ENCODE measurements around the gene ARHGAP25. TPM values are rescaled to one million over a fixed set of nuclear protein-coding genes. Genes with fewer than 3 reads are reported as not detected.
A peak's percentile ranks its signal among the peaks of the same experiment; 100 is the strongest.

The ARHGAP25 gene
- total RNA-seq, 2 experiments from 2014 or later = 90.2 to 126 TPM

DNA sequence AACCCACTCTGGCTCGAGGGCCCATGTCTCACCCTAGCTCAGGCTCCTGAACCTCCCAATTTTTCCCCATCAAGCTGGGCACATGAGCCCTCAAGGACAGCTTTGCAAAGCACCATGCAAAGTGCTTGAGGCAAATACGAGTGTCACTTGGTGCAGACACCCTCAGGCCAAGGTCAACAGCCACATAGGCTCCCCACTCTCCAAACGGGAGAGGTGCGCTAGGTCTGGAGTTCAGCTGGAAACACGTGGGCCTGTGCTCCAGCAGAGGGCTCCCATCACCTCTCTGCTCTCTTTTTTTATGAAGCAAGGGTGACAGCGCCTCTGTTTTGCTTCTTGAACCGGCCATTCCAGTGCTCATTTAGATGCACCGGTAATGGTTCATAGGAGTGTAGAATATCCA is 11.9 kb upstream of the ARHGAP25 start:
- Mint-ChIP-seq H3K9me3 (ENCODE audit: low read depth) (no peaks in the 10 kb centered on the region), H3K27ac (peak overlapping the region; percentile 21), H3K36me3 (peaks cover 1% of the 10 kb centered on the region), H3K27me3 (no peaks in the 10 kb centered on the region), H3K4me3 (no peak overlapping the region), H3K4me1 (peaks cover 97% of the 10 kb centered on the region)
- ATAC-seq (no peak), DNase-seq (no peak)
- CTCF ChIA-PET = interaction anchor here (0.7 to 5.6 kb wide), 10 partner anchors 11 to 259 kb away, joined by 3 to 35 read pairs (median 14); partner anchors contain the start of gene ARHGAP25

DNA sequence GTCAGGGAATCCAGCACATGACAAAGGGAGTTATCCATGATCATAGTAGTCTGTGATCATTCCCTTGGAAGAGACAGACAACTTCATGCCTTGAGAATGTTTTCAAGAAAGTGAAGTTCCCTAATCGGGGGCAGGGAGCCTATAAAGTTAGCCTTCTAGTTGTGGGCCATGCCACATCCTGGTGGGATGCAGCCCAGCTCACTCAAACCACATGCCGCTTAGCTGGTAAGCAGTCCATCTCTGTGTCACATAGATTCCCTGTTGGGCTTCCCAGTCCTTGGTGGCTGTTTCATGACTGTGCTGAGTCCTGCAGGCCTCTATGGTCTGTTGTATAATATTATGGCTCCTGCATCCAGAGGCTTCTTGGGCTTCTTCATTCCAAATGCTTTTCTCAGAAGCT is 11.4 kb upstream of the ARHGAP25 start:
- Mint-ChIP-seq H3K4me3 (no peak overlapping the region), H3K9me3 (ENCODE audit: low read depth) (no peaks in the 10 kb centered on the region), H3K36me3 (peaks cover 1% of the 10 kb centered on the region), H3K27me3 (no peaks in the 10 kb centered on the region), H3K27ac (no peak overlapping the region), H3K4me1 (peaks cover 97% of the 10 kb centered on the region)
- peak; percentile 41 for DNase-seq
- CTCF ChIA-PET = interaction anchor here (1.1 to 5.6 kb wide), 6 partner anchors 11 to 44 kb away, joined by 6 to 35 read pairs (median 21); partner anchors contain the start of gene ARHGAP25
- no peak for ATAC-seq

DNA sequence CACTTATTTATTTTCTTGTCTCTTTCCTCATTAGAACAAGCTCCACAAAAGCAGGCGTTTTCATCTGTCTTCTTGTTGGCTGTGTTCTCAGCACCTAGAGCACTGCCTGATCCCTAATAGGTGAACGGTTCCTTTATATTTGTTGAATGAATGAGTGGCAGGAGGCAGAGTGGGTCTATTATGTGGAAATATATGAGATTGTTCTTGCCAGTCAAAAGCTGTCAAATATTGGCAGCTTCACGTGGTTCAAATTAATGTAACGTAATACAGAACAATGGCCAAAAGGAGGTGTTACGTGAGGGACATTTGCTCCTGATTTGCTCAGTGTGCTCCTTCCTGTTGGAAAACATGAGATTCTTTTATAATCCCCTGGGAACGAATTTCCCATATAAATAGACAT is 8.5 kb upstream of the ARHGAP25 start:
- H3K4me1 Mint-ChIP-seq = peaks cover 82% of the 10 kb centered on the region
- peak; percentile 16 for DNase-seq
- CTCF ChIA-PET = interaction anchor here (1.2 to 5.0 kb wide), 4 partner anchors 14 to 26 kb away, joined by 3 to 22 read pairs (median 14); no protein-coding TSS in a partner anchor

DNA sequence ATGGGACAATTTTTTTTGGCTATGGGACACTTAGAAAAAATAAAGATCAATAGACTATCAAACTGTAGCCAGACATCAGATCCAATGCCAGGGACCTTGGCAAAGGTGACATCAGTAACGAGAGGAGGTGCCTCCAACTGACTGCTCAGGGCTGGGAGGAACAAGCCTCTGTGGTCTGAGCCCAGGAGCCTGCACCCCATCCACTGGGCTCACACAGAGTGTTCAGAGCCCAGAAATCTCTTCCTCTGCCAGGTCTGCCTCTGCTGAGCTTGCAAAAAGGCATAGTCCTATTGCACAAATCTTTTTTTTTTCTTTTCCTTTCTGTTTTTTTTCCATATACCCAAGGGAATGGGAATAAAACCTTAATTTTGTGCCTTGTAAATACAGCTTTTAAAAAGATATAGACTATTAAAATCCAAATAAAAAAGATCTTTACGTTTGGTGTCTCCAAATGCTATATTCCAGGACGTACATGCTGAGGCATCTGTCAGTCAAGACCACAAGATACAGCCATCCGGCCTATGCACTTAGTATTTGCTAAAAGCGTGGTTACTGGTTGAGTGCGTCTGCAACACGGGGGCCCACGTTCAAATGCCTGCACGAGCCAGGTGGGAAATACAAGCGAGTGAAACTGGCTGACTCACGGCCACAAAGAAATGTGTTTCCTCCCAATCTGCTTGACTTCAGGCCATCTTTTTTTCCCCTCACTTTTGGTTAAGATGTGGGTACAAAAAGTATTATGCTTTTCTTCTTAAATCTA is 7.8 kb upstream of the ARHGAP25 start:
- peaks cover 6% of the 10 kb centered on the region for H3K36me3 Mint-ChIP-seq
- no peaks in the 10 kb centered on the region for H3K9me3 Mint-ChIP-seq (ENCODE audit: low read depth)
- ATAC-seq = peak; percentile 97
- peaks cover 82% of the 10 kb centered on the region for H3K4me1 Mint-ChIP-seq
- H3K27ac Mint-ChIP-seq = peak overlapping the region; percentile 88
- no peaks in the 10 kb centered on the region for H3K27me3 Mint-ChIP-seq
- peak; percentile 95 for DNase-seq
- CTCF ChIA-PET = interaction anchor here (1.0 to 5.0 kb wide), 10 partner anchors 11 to 187 kb away, joined by 3 to 22 read pairs (median 5); no protein-coding TSS in a partner anchor
- H3K4me3 Mint-ChIP-seq = peak overlapping the region; percentile 43

More for the DNA sequence above, 8.5 kb upstream of the ARHGAP25 start:
- Mint-ChIP-seq H3K9me3 (ENCODE audit: low read depth) (no peaks in the 10 kb centered on the region), H3K36me3 (peaks cover 3% of the 10 kb centered on the region), H3K27ac (peak overlapping the region; percentile 88), H3K4me3 (no peak overlapping the region), H3K27me3 (no peaks in the 10 kb centered on the region)
- ATAC-seq = no peak

DNA sequence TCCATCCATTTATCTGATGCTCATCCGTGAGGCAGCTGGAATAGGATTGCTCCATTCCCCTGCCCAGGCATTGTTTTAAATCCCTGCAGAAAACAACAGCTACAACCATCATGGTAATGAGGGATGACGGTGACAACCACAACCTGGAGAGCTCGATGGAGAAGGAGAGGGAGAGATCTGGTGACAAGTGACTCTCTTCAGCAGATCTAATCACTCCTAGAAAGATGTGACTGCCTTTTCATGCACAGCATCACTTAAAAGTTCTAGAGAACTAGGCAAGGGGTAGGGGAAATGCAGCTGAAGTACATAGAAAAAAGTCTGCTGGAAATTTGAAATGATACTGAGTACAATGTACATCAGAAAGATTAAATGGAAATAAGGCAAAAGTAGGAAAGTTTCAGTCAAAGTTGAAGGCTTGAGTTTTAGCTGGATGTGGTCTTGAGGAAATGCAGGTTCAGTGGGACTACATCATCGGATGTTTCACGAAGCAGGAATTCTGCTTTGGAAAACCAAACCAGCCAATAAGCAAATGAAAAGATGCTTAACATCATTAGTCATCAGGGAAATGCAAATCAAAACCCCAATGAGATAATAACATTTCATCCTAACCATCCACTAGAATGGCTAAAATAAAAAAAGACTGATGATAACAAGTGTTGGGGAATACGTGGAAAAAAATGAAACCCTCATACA is 6.8 kb upstream of the ARHGAP25 start:
- Mint-ChIP-seq H3K27ac (peak overlapping the region; percentile 88), H3K4me3 (peak overlapping the region; percentile 43), H3K9me3 (ENCODE audit: low read depth) (no peaks in the 10 kb centered on the region), H3K36me3 (peaks cover 8% of the 10 kb centered on the region), H3K4me1 (peaks cover 76% of the 10 kb centered on the region), H3K27me3 (no peaks in the 10 kb centered on the region)
- ATAC-seq (no peak), DNase-seq (peak; percentile 39)
- CTCF ChIA-PET = interaction anchor here (1.0 to 5.0 kb wide), 9 partner anchors 10 to 186 kb away, joined by 3 to 22 read pairs (median 4); no protein-coding TSS in a partner anchor

DNA sequence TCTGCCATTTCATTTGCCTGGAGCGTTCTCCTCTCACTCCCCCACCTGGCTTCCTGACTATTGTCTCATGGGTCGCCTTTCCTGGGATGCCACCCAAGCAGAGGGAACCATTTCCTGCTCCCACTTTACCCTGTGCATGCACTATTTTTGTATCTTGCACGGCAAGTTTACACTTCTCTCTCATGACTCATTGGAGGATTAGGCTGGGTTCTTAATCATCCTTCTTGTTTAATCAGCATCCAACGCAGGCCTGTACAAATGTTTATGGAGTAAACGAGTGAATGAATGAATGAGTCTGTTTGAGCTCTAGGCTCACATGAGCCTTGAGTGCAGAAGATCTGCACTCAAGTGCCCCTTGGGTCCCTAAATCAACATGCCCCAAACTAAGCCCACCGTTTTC is 3.8 kb upstream of the ARHGAP25 start:
- CTCF ChIA-PET = interaction anchor here (1.6 to 4.7 kb wide), 2 partner anchors 13 to 20 kb away, joined by 3 to 34 read pairs; no protein-coding TSS in a partner anchor
- Mint-ChIP-seq H3K36me3 (peaks cover 8% of the 10 kb centered on the region), H3K27me3 (no peaks in the 10 kb centered on the region), H3K4me1 (peaks cover 48% of the 10 kb centered on the region), H3K4me3 (no peak overlapping the region), H3K27ac (no peak overlapping the region), H3K9me3 (ENCODE audit: low read depth) (no peaks in the 10 kb centered on the region)
- DNase-seq = peak; percentile 26
- no peak for ATAC-seq

DNA sequence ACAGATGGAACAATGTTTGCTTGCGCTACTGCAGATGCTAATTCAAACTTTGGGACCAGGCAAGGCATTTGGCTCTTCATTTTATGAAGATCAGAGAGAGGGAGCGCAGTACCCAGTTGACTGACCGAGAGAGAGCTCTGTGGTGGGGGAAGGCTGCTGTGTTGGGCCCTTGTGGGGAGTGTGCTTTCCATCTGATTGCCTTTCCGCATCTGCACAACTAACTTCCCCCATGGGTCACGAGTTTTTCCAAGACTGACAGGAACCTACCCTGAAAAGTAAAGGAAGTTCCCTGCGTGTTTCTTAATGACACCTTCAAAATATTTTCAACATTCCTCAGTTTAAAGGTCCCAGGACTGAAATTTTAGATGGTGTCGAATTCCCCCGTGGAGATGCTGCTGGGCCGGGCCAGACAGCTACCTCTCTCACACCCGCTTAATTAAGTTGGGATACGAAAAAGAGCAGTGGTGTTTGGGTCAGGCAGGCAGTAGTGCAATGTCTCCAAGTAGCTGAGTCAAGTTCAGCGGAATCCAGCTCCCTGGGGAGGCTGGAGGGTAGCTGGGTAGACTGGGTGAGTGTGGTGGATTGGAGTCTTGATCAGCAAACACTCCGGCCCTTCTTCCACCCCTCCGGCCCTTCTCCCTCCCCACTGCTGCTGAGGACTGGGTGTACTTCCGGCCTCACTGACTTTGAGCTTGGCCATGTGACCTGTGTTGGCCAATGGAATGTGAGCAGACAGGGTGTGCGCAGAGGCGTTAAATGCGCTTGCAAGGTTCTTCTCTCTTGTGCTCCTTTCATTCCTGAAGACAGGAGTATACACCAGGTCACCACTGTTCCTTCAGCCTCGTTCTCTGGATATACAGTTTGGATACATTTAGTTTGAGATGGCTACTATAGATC is 2.3 kb upstream of the ARHGAP25 start:
- no peak for ATAC-seq
- CTCF ChIA-PET = interaction anchor here (1.2 to 4.7 kb wide), 6 partner anchors 9 to 23 kb away, joined by 4 to 34 read pairs (median 18); no protein-coding TSS in a partner anchor
- no peaks in the 10 kb centered on the region for H3K27me3 Mint-ChIP-seq

DNA sequence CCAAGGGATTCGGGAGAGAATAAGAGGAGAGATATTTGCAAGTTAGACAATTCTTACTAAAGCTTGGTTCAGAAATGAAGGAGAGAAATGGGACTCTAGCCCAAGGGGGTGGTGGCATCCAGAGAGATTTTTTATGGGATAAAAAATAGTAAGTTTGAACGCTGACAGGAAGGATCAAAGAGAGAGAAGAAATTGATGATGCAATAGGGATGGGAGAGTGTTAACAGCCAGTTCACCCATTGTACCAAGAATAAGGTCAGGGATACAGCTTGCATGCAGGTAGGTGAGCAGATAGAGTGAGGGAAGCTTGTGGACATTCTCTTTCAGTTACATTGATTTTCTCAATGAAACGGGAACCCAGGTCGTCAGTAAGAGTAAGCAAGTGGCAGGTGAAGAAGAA is 1.2 kb upstream of the ARHGAP25 start:
- peaks cover 28% of the 10 kb centered on the region for H3K36me3 Mint-ChIP-seq
- no peaks in the 10 kb centered on the region for H3K9me3 Mint-ChIP-seq (ENCODE audit: low read depth)
- no peaks in the 10 kb centered on the region for H3K27me3 Mint-ChIP-seq
- no peak overlapping the region for H3K4me3 Mint-ChIP-seq
- ATAC-seq = no peak
- no peak overlapping the region for H3K27ac Mint-ChIP-seq
- CTCF ChIA-PET = interaction anchor here (1.0 to 4.7 kb wide), 9 partner anchors 11 to 192 kb away, joined by 3 to 34 read pairs (median 12); no protein-coding TSS in a partner anchor
- DNase-seq = peak; percentile 36
- H3K4me1 Mint-ChIP-seq = peaks cover 29% of the 10 kb centered on the region

More for the DNA sequence above, 2.3 kb upstream of the ARHGAP25 start:
- Mint-ChIP-seq H3K9me3 (ENCODE audit: low read depth) (no peaks in the 10 kb centered on the region), H3K4me3 (no peak overlapping the region), H3K4me1 (peaks cover 33% of the 10 kb centered on the region), H3K27ac (peak overlapping the region; percentile 26), H3K36me3 (peaks cover 17% of the 10 kb centered on the region)
- peak; percentile 37 for DNase-seq

DNA sequence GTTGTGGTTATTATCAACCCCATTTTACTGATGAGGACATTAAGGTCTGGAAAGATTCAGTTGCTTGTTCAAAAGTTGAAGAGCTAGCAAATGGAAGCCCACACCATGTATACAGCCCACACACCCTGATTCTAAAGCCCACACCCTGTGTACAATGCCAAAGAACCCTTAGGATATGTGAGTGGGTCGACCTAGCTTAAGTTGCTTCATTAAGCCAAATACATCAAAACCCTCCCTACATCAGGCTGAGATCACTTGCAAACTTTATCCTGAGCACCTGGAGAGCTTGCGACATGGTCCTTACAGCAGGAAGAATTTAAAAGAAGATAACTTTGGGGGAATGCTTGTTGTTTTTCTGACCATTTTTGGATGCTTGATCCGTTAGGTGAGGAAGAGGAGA is 435 bp upstream of the ARHGAP25 start:
- peaks cover 33% of the 10 kb centered on the region for H3K36me3 Mint-ChIP-seq
- CTCF ChIA-PET = interaction anchor here (1.0 to 4.7 kb wide), 12 partner anchors 11 to 246 kb away, joined by 3 to 34 read pairs (median 6); no protein-coding TSS in a partner anchor
- H3K4me3 Mint-ChIP-seq = no peak overlapping the region
- H3K4me1 Mint-ChIP-seq = peaks cover 29% of the 10 kb centered on the region
- no peaks in the 10 kb centered on the region for H3K27me3 Mint-ChIP-seq
- peak; percentile 39 for DNase-seq
- ATAC-seq = peak; percentile 24
- no peaks in the 10 kb centered on the region for H3K9me3 Mint-ChIP-seq (ENCODE audit: low read depth)
- no peak overlapping the region for H3K27ac Mint-ChIP-seq

DNA sequence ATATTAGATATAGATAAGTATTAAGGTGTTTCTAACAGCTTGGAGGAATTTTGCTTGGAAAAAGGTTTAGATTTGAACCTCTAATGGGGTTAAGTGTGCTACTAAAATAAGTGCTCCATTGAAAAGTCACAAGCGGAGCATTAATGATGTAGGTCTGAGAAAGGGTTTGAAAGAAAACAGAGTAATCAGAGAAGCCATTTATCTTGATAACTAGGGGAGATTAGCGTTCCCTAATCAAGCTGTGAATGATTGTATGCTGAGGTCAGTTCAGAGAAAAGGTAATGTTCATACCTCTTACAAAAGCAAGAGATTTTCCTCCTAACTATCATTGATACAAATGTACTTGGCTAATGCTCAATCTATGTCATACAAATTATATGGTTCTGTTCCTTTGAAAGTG is 1.5 kb downstream of the ARHGAP25 start:
- Mint-ChIP-seq H3K27me3 (no peaks in the 10 kb centered on the region), H3K9me3 (ENCODE audit: low read depth) (no peaks in the 10 kb centered on the region), H3K4me1 (peaks cover 40% of the 10 kb centered on the region), H3K27ac (no peak overlapping the region), H3K36me3 (peaks cover 43% of the 10 kb centered on the region), H3K4me3 (no peak overlapping the region)
- ATAC-seq (no peak), DNase-seq (no peak)
- CTCF ChIA-PET = interaction anchor here (1.2 kb wide), 1 partner anchor 189 kb away, joined by 3 read pairs; no protein-coding TSS in a partner anchor

DNA sequence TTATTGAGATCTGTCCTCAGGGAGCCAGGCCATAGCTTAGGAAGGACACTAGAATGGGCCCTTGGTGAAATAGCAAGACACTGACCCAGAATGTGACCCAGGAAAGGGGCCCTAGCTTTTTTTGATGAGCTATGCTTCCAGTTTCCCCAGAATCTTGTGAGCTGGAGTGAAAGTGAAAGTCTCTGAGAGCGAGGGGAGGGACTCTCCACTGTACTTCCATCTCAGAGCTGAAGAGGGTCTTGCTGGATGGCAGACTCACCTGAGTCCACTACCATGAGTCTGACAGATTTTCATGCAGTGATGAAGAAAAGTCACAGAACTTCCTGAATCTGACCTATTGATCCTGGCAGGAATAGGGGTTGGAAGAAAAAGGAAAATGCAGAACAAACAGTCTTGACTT is 3.1 kb downstream of the ARHGAP25 start:
- Mint-ChIP-seq H3K27me3 (no peaks in the 10 kb centered on the region), H3K4me1 (peaks cover 43% of the 10 kb centered on the region), H3K9me3 (ENCODE audit: low read depth) (no peaks in the 10 kb centered on the region), H3K36me3 (peaks cover 47% of the 10 kb centered on the region), H3K4me3 (no peak overlapping the region), H3K27ac (peak overlapping the region; percentile 90)
- peak; percentile 45 for ATAC-seq
- DNase-seq = peak; percentile 71
- CTCF ChIA-PET = interaction anchor here (0.9 to 8.4 kb wide), 8 partner anchors 10 to 188 kb away, joined by 3 to 117 read pairs (median 9); no protein-coding TSS in a partner anchor

DNA sequence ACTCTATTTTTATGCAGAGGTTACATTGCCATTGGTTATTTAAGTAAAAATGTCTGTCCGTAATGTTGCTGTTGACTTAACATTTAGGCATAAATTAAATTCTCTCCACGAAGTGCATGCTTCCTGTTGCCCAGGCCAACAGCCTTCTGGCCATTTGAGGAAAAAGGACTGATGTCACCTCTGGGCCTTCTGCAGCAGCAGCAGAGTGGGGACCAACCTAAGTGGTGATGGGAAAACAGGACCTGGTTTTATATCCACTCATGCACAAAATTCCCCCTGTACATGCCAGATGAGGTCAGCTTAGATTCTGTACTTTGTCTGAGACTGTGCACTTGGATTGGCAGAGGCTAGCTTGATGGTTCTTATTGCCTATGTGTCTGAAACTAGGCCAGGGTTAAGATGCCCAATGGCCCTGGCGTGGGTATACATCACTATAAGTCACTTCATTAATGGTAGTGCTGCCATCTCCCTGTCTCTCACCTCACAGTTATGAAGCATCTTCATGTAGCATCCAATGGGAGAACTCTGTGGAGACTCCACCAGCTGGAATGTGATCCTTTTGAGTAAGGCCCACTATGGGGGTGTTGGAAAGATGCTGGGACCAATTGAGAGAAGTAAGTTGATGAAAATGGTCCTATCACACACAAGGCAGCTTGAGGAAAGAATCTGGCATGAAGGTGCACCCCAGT is 4.4 kb downstream of the ARHGAP25 start:
- Mint-ChIP-seq H3K9me3 (ENCODE audit: low read depth) (no peaks in the 10 kb centered on the region), H3K27me3 (no peaks in the 10 kb centered on the region), H3K36me3 (peaks cover 58% of the 10 kb centered on the region), H3K27ac (peak overlapping the region; percentile 90), H3K4me3 (no peak overlapping the region), H3K4me1 (peaks cover 56% of the 10 kb centered on the region)
- CTCF ChIA-PET = interaction anchor here (0.6 to 8.4 kb wide), 10 partner anchors 10 to 186 kb away, joined by 3 to 117 read pairs (median 7); no protein-coding TSS in a partner anchor
- DNase-seq (peak; percentile 50), ATAC-seq (no peak)
